GM18861 (cell line): Measurements from ENCODE around the gene ZSCAN5C.
"Not testable (repeated sequence)": the region's sequence is repeated elsewhere in the genome, so short reads cannot be mapped to it uniquely, and the experiment has no call there.

Source experiments
- ATAC-seq: cut with Tn5 transposase; IDR thresholded peaks from one replicate; pipeline ENCODE4 v1.9.1; 2021; ENCODE audit not compliant: unreplicated experiment

ZSCAN5C gene

GRCh38 chr19:56201973-56202372 is at the start of gene ZSCAN5C:
ZSCAN5C (plus strand) TSS chr19:56202273; CDS start chr19:56205914, 3,641 bp downstream.
- ATAC-seq: no peak

GRCh38 chr19:56152644-56153043 is 49.4 kb upstream of the ZSCAN5C start:
- no peak for ATAC-seq

GRCh38 chr19:56153507-56153906 is 48.6 kb upstream of the ZSCAN5C start:
- ATAC-seq: no peak

GRCh38 chr19:56155124-56155687 is 46.9 kb upstream of the ZSCAN5C start:
- ATAC-seq: no peak

DNA sequence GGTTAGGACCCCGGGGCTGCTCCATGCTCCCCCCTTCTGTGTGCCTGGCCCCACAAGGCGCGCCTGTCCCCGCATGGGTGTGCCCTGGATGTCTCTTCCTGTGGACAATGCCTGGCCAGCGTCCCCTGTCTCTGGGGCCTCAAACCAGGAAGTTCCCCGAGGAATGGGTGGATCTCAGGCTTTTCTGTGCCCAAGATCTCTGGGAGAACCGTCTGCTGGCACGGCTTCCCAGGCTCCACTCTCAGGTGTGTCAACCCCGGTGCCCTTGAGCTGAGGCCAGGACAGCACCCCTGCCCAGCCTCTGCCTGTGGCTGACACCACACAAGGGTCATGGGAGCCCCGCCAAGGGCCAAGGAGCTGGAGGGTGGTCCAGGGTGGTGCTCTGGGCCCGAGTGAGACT is 45.3 kb upstream of the ZSCAN5C start:
- no peak for ATAC-seq

GRCh38 chr19:56158170-56158757 is 43.8 kb upstream of the ZSCAN5C start:
- no peak for ATAC-seq

DNA sequence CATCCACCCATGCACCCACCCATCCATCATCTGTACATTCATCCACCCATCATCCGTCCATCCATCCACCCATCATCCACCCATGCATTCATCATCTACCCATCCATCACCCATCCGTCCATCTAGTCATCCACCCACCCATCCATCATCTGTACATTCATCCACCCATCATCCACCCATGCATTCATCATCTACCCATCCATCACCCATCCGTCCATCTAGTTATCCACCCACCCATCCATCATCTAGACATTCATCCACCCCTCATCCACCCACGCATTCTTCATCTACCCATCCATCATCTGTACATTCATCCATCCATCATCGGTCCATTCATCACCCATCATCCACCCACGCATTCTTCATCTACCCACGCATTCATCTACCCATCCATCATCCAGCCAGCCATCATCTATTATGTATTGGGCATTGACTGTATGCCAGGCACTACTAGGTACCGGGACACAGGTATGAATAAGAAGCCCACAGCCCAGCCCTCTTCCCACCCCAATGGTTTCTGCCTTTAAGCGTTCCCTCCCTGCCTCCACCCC is 43.0 kb upstream of the ZSCAN5C start:
- no peak for ATAC-seq

DNA sequence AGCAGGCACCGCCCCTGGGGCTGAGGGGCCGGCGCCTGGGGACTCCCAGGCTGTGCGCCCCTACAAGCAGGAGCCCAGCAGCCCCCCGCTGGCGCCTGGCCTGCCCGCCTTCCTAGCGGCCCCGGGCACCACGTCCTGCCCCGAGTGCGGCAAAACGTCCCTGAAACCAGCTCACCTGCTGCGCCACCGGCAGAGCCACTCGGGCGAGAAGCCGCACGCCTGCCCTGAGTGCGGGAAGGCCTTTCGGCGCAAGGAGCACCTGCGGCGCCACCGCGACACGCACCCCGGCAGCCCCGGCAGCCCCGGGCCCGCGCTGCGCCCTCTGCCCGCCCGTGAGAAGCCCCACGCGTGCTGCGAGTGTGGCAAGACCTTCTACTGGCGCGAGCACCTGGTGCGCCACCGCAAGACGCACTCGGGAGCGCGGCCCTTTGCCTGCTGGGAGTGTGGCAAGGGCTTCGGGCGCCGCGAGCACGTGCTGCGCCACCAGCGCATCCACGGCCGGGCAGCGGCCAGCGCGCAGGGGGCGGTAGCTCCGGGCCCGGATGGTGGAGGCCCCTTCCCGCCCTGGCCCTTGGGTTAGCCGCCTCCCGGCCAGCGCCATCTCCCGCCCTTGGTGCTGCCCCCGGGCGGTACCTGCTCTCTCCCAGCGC is 42.3 kb upstream of the ZSCAN5C start:
- ATAC-seq: no peak

GRCh38 chr19:56161534-56161933 is 40.5 kb upstream of the ZSCAN5C start:
- no peak for ATAC-seq

- ATAC-seq: no peak
Observed at GRCh38 chr19:56162258-56162657, 39.8 kb upstream of the ZSCAN5C start.

- ATAC-seq: no peak
Observed at GRCh38 chr19:56163097-56163496, 39.0 kb upstream of the ZSCAN5C start.

- no peak for ATAC-seq
Observed at GRCh38 chr19:56167064-56167578, 35.0 kb upstream of the ZSCAN5C start.

DNA sequence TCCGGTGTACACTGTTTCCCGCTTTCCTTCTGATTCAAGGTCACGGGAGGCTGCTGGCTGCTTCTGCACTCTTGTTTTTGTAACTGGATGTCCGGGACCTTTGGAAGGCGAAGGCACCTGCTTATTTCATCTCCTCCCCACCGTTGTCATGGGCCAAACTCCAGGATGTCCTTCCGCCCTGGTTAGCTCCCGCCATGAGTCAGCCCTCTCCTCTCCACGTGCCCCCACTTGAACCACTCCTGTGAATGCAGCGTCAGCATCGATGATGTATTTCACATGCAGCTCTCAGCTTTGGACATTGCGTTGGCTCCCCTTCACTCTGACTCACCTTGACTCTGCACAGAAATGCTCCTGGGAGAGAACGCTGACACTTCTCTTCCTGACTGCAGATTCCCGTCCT is 31.8 kb upstream of the ZSCAN5C start:
- no peak for ATAC-seq

DNA sequence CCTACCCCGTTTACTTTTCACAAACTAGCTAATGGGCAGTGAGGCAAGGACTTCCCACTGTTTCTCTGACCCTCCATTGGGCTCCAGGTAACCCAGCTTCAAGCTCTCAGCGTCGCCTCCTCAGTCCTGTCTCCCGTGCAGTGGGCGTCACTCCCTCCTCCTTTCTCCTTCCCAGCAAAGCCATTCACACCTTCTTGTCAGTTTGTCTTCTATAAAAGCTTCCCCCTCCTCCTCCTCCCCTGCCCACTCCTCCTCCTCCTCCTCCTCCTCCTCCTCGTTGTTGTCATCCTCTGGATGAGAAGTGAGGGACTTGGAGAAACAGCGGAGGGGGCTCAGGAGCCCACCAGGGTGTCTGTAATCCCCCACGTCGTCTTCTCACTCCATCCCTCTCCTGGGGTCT is 28.0 kb upstream of the ZSCAN5C start:
- no peak for ATAC-seq

DNA sequence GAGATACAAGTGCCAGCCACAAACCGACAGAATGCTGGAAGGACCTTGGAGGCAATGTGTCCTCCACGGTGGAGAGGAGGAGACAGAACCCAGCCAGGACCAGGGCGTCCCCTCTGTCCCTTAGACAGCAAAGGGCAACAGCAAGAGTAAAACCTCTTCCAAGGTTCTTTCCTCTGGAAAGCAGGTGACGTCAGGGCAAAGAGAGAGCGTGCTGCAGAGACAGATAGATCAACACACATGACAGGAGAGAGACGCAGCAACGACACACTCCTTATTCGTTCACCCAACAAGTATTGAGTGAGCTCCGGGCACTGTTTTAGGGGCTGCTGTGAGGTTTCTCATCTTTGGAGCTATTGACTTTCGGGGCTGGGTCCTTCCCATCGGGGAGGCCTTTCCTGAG is 27.5 kb upstream of the ZSCAN5C start:
- ATAC-seq: no peak

DNA sequence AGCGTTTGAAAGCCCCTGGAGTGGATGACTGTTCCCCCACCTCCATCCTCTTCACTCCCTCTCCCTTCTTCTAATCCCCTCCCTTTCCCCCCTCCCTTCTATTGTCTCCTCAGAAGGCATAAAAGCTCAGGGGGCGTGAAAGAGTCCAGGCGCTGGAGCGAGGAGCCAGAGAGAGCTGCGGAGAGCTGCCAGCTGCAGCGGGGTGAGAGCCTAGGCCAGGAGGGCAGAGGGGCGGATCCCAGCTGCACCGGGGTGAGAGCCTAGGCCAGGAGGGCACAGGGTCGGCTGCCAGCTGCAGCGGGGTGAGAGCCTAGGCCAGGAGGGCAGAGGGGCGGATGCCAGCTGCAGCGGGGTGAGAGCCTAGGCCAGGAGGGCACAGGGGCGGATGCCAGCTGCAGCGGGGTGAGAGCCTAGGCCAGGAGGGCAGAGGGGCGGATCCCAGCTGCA is 26.2 kb upstream of the ZSCAN5C start, which contains the start of gene GALP:
GALP (plus strand) TSS at position 148 of the 447 bp plus-strand sequence. CDS start 1,101 bp downstream, outside the sequence.
- not testable (repeated sequence) for ATAC-seq

GRCh38 chr19:56176310-56176709 is 25.8 kb upstream of the ZSCAN5C start:
- ATAC-seq: not testable (repeated sequence)

DNA sequence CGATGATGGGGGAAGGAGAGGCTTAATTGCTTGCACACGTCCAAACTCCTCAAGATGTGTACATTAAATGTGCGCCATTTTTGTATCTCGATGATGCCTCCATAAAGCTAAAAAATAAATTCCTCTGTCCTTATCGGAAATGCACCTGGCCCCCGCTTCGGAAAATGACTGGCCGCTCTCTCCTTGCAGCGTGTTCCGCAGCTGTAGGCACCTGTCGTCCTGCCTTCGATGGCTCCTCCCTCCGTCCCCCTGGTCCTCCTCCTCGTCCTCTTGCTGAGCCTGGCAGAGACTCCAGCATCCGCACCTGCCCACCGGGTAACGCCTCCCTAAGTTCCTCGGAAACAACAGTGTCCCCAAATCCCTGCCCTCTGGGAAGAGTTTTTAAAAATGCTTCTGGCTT is 25.2 kb upstream of the ZSCAN5C start:
- no peak for ATAC-seq

DNA sequence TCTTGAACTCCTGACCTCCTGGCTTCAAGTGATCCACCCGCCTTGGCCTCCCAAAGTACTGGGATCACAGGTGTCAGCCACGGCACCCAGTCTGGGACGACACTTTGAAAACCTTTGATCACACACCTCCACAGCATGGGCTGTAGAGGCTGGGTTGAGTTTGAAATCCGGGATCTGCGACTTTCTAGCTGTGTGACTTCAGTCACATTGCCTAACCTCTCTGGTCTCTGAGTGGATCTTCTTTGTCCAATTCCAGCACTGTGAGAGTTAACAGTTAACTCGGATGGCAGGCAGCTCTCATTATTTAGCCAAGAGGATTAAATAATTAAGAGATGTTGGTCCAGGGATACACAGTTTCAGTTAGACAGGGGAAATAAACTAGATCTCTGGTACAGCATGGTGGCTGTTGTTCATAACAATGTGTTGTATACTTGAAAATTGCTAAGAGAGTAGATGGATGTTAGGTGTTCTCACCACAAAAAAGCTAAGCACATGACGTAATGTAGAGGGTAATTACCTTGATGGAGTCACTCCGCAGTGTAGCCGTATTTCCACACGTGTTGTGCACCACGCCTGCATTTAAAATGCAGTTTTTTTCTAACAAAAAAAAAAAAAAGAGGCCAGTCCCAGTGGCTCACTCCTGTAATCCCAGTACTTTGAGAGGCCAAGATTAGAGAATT is 24.4 kb upstream of the ZSCAN5C start:
- ATAC-seq: no peak

GRCh38 chr19:56189785-56190184 is 12.3 kb upstream of the ZSCAN5C start:
- ATAC-seq: no peak

- no peak for ATAC-seq
Observed at GRCh38 chr19:56191115-56191514, 11.0 kb upstream of the ZSCAN5C start.
